ENCODE data around the gene SNORC.

- TF ChIP-seq CEBPB (IDR thresholded peaks at IDR 0.05; ENCODE audit: low read depth, low read length) (no peak), CTCF (conservative IDR thresholded peaks at IDR 0.05; ENCODE audit: low read depth, low read length) (no peak), BHLHE40 (IDR thresholded peaks at IDR 0.05; ENCODE audit: low read depth, low read length) (no peak), RAD21 (IDR thresholded peaks at IDR 0.05; ENCODE audit: low read length) (no peak), CHD1 (IDR thresholded peaks at IDR 0.05; ENCODE audit: low read depth, low read length) (no peak), POLR2A (IDR thresholded peaks at IDR 0.05; ENCODE audit: low read depth, low read length) (no peak), MAZ (IDR thresholded peaks at IDR 0.05; ENCODE audit: borderline replicate concordance, low read depth, low read length) (no peak)
Observed at GRCh38 chr2:232908695-232909094, 38.6 kb downstream of the SNORC start.
